Measurements from ENCODE around the gene COPS9.

The COPS9 gene

DNA sequence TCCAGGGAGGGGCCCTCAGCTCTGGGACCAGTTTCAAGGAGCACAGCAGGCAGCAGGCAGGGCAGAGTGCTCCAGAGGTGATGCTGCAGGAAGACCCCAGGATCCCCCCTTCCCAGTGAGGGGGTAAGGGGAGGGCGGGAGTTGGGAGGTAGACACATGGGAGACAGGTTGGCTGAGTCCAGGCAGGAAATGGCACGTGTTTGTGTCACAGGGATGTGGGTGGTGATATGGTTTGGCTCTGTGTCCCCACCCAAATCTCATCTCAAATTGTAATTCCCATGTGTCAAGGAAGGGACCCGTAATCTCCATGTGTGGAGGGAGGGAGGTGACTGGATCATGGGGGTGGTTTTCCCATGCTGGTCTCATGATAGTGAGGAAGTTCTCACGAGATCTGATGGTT, 29.6 kb upstream of the COPS9 start:
- no peak for DNase-seq

DNA sequence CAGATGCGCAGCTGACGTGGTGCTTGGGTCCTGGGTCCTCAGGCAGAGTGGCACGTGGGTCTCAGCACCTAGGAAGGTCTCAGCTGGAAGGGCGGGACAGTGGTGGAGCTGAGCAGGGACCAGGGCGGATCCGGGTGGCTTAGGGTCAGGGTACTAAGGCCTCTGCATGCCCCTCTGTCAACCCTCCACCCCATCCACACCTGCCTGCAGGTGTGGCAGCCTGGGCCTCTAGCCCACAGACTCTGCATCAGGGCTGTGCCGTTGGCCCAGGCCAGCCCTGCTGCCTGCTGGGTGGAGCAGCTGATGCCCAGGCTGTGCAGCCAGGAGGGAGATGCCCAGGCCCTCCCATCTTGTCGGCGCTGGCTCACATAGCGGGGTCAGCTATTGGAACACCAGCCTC, 28.9 kb upstream of the COPS9 start:
- no peak for DNase-seq

DNA sequence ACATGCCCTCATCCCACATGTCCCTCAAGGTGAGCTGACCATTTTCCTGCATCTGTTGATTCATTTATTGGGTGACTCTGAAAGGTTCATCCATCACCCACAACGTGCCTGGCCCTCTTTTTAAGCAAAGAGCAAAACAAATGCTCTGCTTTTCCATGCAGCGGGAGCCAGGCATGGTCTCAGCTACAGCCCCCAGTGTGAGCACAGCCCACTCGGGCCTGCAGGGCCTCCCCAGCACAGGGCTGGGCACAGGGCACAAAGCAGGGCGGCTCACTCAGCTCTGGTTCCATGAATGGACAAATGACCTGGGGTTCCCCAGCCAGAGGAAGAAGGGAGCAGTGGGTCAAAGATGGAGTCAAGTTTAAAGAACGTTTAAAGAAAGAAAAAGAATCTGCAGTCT, 28.5 kb upstream of the COPS9 start:
- no peak for DNase-seq

DNA sequence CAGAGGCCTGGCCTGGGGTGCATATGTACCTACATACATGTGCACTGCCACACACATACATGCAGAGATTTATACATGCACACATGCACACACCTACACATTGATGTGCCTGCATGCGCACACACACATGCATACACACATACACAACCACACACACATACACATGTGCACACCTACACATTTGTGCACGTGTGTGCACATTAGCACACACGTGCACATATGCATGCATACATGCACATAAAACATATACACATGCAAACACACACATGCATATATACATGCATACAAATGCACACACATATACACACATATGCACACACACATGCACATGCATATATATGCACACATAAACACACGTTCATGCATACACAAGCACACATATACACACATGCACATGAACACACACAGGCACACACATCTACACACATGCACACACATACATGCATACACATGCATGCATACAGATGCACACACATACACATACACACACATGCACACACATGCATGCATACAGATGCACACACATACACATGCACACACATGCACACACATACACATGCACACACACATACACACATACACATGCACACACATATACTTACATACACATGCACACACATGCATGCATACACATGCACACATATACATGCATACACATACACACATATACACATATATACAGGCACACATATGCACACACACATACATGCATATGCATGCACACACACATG, 27.9 kb upstream of the COPS9 start:
- no peak for DNase-seq

DNA sequence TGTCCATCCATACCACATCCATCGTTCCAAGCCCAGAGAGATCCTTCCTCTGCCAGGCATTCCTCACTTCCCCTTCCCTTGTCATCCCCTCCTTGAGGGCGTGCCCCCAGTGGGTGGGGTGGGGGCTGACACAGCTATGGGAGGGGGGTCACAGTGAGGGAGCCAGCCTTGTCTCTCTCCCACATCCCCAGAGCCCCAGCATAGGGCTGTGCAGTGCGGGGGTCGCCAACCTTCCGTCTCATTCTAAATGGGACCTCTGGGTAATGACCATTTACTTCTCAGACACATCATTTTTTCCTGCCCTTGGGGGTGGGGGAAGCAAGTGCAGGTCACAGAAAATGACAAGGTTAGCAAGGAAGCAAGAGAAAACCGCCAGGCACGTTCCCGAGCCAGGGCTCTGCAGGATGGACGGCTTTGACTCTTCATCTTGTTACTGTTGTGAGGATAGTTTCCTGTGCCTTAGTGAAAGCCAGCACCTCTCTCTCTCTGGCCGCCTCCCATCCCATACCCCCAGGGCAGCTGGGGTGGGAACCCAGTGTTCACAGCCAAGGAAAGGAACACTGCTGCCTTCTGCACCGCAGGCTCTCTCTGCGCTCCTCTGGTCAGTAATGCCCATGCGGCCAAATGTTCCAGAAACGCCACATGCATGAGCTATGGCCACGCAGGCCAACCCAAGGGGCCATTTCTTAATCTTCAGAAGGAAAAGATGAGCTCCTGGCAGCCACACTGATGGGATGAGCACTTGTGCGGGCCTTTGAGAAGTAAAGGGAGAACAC, 27.0 kb upstream of the COPS9 start:
- DNase-seq = no peak

DNA sequence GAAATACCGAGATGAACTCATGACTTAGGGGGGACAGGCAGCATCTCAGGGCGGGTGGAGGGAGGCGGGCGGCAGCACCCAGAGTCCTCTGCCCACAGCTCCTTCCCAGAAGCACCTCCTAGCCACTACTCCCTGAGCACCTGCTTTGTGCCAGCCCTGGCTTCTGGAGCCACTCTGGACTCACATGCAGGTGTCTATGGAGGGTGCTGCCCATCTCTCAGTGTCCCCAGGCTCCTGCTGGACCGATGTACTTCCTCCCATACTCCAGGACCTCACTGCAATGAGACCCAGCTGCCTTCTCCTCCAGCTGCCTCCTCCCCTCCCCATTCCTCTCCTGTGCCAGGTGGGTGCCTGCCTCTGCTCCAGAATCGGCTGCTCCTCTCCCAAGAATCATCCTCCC, 26.4 kb upstream of the COPS9 start:
- no peak for DNase-seq

DNA sequence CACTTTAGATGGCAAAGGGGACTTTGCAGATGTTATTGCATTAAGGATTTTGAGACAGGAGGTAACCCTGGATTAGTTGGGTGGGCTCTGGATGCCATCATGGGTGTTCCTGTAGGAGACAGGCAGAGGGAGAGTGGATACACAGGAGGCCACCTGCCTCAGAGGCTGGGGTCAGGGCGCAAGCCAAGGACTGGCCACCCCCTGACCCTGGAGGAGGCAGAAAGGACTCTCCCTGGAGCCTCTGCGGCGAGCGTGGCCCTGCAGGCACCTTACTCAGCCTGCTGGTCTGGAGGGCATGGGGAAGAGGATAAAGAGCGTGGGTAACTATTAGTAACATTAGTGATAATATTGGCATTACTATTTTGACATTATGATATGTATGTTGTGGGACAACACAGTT, 25.9 kb upstream of the COPS9 start:
- DNase-seq = no peak

DNA sequence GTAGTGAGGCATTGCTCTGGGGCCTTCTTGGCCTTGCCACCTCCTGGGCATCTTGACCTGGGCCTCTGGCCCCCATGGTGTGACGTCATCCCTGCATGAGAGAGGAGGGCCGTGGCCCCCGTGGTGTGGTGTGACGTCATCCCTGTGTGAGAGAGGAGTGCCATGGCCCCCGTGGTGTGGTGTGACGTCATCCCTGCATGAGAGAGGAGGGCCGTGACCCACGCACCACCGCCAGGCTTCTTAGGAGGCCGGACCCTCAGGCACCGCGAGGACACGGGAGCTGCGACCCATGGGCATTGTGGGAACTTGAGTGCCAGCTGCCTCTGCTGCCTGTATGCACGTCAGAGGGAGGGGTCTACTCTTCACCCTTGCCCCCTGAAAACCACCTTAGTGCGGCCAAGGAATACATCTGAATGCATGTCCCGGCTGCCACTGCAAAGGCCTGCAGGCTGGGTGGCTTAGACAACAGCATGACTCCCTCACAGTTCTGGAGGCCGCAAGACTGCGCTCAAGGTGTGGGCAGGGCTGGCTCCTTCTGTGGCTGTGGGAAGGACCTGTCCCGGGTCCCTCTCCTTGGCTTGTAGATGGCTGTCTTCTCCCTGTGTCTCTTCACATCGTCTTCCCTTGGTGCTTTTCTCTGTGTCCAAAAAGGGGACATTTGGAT, 25.1 kb upstream of the COPS9 start:
- DNase-seq = no peak

DNA sequence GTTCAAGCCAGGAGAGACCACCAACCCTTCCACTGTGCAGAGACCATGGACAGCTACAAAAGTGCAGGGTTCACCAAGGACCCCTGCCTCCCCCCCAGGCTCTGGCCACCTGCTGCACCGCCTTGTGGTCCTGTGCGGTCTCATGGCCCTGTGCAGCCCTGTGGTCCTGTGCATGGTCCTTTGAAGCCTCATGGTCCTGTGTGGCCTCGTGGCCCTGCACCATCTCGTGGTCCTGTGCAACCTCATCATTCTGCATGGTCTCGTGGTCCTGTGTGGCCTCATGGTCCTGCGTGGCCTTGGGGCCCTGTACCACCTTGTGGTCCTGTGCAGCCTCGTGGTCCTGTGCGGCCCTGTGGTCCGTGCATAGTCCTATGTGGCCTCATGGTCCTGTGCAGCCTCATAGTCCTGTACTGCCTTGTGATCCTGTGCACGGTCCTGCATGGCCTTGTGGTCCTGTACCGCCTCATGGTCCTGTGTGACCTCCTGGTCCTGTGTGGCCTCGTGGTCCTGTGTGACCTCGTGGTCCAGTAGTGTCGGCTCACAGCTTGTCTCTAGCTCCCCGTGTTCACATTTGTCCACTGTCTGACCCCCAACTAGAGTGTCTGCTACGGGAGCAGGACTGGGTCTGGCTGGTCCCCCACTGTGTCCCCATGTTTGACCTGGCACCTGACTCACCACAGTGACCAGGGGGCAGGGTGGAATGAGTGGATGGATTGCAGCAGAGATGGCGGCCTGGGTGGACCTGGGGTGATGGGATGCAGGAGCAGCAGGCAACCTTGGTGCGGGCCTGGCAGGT, 24.4 kb upstream of the COPS9 start:
- DNase-seq = no peak

DNA sequence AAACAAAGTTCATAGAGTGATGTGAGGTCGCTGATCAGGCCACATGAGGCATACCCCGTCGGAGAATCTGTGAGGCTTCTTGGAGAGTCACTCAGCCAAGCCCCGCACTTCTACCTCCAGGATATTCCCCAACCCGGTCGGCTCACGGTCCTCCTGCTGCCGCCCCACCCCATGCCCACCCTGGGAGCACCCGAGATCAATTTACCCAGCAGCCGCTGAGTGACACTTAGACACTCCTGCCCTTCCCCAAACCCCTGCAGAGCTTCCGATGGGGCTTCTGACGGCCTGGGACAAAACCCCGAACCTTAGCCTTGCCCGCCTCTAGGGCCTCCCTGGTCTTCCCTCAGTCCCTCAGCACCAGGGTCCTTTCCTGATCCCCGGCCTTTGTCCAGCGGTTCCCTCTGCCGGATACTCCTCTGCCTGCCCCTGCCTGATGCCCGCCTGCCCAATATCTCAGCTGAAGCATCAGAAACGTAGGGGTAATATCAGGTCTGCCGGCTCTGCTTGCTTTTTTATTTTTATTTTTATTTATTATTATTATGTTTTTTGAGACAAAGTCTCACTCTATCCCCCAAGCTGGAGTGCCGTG, 23.2 kb upstream of the COPS9 start:
- DNase-seq = no peak

DNA sequence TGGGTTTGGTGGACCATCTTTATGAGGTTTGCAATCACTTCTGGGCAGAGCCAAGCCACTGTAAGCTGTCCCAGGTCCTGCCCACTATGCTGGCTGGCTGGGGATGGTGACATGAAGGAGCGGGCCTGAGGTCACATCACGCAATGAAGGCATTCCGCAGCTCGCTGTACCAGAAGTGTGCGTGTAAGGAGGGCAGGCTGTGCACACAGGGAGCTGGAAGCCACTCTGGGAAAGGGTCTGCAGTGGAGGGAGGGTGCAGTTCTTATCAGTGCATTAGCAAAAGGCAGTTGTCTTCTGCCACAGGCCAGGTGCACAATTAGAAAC, 21.0 kb upstream of the COPS9 start:
- no peak for DNase-seq

DNA sequence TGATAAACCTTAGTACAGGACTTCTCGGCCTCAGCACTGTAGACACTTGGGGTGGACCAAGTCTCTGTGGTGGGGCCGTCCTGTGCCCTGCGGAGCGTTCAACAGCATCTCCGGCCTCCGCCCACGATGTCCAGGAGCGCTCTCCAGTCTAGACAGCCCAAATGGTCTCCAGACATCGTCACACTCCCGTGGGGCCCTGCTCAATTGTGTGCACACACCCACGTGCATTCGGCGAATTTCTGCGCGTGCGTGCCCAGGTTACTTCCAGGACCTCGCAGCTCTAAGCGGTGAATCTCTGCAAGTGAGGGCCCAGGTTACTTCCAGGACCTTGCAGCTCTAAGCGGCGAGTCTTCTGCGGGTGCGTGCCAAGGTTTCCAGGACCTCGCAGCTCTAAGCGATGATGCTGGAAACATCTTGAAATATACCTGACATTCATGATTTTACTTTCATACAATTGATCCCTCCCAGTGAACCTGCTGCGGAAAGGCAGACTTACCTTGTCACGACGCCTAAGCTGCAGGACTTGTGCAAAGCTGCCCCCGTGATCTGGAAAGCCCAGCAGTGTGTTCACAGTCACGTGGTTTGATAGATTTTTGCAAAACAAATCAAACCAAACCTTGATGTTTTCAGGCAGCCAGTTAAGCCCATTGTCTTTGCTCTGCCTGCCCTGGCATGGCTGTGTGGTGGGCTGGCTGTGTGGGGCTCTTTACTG, 20.5 kb upstream of the COPS9 start:
- no peak for DNase-seq

DNA sequence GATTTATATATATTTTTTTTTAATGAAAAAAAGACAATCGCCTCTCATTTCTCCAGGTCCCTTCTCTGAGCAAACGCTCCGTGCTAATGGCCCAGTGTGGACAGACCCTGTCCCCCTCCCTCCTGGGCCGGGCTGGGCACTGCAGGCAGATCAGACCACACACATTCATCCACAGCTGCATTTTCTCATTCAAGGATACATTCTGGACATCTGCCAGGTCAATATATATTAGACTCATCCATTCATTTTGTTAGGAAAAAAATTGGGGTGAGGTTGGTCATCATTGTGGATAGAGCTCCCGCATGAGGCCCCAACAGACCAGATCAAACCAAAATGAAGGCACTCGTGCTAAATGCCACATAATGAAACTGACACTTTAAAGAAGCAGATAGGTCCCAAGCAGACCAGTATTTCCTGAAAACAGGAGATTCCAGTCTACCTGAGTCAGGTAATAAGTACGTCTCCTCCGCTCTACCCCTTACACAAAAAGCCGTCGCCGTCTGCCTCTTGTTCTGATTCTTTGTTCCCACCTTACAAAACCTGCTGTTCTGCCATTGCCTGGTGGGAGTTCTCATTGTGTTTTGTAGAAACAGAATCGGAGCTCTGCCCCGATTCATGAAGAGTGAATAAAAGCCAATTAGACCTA, 19.8 kb upstream of the COPS9 start:
- no peak for DNase-seq

DNA sequence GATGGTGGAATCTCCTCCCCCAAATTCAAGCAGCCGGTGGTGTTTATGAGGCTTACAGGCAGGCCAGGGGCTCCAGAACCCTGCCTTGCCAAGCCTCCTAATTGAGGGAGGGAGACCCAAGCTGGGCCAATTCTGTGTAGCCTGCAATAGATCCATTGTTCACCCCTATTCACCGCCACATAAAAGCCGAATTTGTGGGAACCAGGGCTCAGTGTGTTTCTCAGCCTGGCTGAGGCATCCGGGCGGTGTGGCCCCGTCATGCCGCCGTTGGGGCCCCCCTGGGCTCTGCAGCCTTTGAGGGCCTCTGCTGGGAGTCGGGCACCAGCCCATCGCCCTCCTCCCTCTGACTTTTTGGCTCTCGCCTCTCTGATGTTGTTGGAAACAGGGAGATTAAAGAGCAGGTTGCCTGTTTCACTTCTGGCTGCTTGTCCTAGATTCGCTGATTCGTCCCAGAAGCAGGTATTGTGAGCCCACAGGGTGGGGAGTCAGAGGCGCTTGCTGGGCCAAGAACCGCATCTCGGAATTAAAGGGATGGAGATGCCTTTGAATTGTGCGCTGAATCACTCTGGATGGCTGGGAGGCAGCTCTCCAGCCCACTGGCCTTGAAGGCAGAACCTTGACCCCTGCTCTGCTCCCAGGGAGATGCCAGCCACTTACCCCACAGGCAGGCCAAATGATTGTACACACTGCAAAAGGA, 19.1 kb upstream of the COPS9 start:
- no peak for DNase-seq

DNA sequence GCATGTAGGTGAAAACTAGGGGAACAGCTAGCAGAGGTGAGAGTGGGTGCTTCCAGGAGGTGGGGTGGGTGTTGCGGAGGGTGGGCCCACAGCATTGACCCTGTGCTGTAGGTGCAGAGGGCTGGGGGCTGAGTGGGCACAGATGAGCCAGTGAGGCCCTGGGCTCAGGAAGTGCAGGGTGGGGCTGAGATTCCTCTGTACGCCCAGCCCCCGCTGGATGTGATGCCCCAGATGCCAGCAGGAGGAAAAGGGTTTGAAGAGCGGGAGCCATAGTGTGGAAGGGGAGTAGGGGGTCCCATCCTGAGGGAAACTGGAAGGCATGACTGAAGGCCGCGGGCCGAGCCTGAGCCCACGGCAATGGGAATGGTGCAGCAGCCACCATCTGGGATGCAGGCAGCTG, 18.5 kb upstream of the COPS9 start:
- no peak for DNase-seq

DNA sequence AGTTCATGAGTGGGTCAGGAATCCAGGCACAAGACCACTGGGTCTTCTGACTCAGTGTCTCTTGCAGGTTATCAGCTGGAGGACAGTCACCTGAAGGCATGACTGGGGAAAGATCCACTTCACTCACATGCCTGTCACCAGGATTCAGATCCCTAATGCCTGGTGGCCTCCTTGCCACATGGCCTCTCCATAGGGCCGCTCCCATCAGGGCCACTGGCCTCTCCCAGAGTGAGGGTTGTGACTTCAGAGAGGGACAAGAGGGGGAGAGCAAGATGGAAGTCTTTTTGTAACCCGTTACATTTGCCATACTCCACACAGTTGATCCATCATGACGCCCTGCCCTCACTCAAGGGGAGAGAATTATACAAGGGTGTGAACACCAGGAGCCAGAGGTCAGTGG, 17.3 kb upstream of the COPS9 start:
- no peak for DNase-seq

DNA sequence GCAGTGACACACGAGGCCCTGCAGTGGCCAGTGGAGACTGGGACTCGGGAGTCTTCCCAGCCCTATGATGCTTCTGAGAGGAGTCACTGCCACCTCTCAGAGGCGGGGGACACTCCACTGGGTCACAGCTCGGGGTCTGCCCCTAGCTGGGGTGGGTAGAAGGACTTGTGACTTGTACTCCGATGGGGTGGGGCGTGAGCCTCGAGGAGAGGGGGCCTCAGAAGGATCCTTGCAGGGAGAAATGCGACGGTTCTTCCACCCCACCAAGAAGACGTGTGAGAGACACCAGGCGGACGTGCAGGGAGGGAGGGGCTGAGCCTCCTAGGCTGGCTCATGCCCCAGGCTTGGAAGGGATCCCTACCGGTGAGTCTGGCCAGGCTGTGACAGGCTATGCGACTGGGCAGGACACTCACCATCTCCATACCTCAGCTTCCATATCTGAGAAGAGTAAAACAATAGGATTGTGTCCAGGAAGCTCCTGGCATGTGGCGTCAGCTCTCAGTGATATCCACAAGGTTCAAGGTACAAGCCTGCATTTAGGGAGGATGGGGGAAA, 15.4 kb upstream of the COPS9 start:
- DNase-seq = no peak

DNA sequence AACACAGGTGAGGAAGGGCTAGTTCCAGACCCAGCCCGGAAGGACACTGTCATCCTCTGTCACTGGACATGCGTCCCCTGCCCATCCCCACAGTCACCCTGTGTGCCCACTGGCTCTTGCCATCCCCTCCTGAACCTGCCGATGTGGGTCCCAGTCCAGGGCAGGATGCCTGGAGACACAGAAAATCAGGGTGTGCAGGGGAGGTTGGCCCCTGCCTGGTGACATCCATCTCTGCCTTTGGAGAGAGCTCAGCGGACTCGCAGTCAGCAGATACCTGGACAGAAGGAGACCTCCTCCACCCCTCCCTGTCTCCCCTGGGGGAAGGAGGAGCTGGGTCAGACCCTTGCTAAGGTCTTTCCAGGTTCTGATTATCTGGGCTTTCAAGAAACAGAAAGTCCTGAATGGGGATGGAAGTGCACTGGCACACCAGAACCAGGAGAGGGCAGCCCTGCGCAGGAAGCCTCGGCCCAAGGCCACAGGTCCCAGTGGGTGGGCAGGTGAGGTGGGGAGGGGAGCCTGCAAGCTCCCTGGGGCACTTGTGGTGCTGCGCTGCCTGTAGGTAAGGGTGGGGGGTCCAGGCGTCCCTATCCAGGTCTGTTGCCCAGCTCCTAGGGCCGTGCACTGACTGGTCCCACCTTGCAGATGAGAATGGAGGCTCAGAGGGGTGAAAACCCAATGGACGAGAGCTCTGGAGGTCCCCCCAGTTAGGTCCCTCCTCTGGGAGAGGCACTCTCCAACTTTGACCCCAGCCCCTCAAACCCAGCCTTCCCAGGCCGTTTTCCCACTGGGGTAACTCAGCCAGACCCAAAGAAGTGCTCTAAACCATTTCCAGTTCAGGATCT, 14.1 kb upstream of the COPS9 start:
- DNase-seq = no peak

DNA sequence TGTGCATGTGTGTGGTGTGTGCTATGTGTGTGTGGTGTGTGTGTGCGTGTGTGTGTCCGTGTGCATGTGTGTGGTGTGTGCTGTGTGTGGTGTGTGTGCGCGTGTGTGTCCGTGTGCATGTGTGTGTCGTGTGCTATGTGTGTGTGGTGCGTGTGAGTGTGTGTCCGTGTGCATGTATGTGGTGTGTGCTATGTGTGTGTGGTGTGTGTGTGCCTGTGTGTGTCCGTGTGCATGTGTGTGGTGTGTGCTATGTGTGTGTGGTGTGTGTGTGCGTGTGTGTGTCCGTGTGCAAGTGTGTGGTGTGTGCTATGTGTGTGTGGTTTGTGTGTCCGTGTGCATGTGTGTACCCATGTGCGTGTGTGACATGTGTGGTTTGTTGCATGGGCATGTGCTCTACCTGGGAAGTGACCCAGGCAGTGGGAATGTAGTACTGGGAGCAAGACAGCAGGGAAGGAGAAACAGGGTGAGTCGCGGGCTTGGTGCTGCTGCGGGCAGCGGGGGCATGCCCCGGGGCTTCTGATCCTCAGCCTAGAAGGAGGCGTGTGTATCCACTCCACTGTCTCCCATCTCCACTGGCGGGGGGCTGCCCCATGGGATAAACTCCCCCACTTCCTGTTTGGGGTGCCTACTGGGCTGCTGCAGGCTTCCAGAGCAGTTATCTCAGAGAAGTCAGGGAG, 11.9 kb upstream of the COPS9 start:
- no peak for DNase-seq

Measured in NCI-H1092 (cell line).